HG03095 (cell line): Measurements from ENCODE around the gene BEND3.
"Not testable (repeated sequence)": the region's sequence is repeated elsewhere in the genome, so short reads cannot be mapped to it uniquely, and the experiment has no call there.

ENCODE experiments used
- ATAC-seq: cut with Tn5 transposase; IDR thresholded peaks from one replicate; pipeline ENCODE4 v1.9.1; 2021; ENCODE audit warnings: moderate library complexity; ENCODE audit not compliant: unreplicated experiment

Gene BEND3

GRCh38 chr6:107121964-107122495 is 6.7 kb upstream of the BEND3 start:
- ATAC-seq: no peak

GRCh38 chr6:107121266-107121665 is 6.0 kb upstream of the BEND3 start:
- ATAC-seq: no peak

- no peak for ATAC-seq
Measured at GRCh38 chr6:107120404-107120803, 5.1 kb upstream of the BEND3 start.

GRCh38 chr6:107118976-107119375 is 3.7 kb upstream of the BEND3 start:
- no peak for ATAC-seq

- ATAC-seq: not testable (repeated sequence)
Measured at GRCh38 chr6:107118540-107118939, 3.2 kb upstream of the BEND3 start.

GRCh38 chr6:107116931-107117330 is 1.6 kb upstream of the BEND3 start:
- ATAC-seq: no peak

- no peak for ATAC-seq
Measured at GRCh38 chr6:107116328-107116892, 1.1 kb upstream of the BEND3 start.

GRCh38 chr6:107115695-107116327 is 496 bp upstream of the BEND3 start:
- no peak for ATAC-seq

- peak; percentile 65 for ATAC-seq
Measured at GRCh38 chr6:107114213-107114925, 946 bp downstream of the BEND3 start.

- ATAC-seq: no peak
Measured at GRCh38 chr6:107110200-107110599, 5.1 kb downstream of the BEND3 start.

GRCh38 chr6:107108201-107108890 is 7.0 kb downstream of the BEND3 start:
- no peak for ATAC-seq

GRCh38 chr6:107107791-107108190 is 7.5 kb downstream of the BEND3 start:
- ATAC-seq: no peak

GRCh38 chr6:107106165-107106564 is 9.2 kb downstream of the BEND3 start:
- ATAC-seq: no peak

GRCh38 chr6:107105511-107106116 is 9.7 kb downstream of the BEND3 start:
- no peak for ATAC-seq

- no peak for ATAC-seq
Measured at GRCh38 chr6:107103082-107103481, 12.2 kb downstream of the BEND3 start.

GRCh38 chr6:107102414-107102805 is 12.9 kb downstream of the BEND3 start:
- ATAC-seq: no peak

- ATAC-seq: no peak
Measured at GRCh38 chr6:107101686-107102413, 13.5 kb downstream of the BEND3 start.

GRCh38 chr6:107101211-107101610 is 14.1 kb downstream of the BEND3 start:
- ATAC-seq: no peak

GRCh38 chr6:107098436-107099307 is 16.6 kb downstream of the BEND3 start:
- no peak for ATAC-seq
